CD4-positive, alpha-beta T cell treated with Interleukin-12 subunit alpha and Interleukin-12 subunit beta, for 1 hour (primary cell): ENCODE measurements around the gene ASTN1.

Experiments used
- DNase-seq: peaks from one replicate; pipeline ENCODE4 v3.0.0-alpha.2; 2020

Gene ASTN1

DNA sequence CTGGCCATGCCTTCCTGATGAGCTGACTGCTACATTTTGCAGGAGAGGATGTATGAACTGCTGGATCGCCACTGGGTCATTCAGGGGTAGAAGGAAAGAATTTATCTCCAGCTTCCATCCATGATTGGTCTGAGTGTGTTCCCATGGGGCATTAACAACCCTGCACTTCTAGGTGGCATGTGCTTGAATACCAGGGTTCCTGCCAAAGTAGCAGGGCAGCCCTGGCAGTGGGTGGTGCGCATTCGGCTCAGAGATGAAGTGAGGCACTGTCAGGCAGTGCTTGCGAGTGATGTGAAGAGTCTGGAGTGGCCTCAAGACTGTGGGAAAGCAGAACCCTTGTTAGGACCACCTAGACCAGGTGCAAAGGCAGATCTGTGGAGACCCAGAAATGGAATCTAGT lies 294.9 kb downstream of the ASTN1 start:
- no peak for DNase-seq

DNA sequence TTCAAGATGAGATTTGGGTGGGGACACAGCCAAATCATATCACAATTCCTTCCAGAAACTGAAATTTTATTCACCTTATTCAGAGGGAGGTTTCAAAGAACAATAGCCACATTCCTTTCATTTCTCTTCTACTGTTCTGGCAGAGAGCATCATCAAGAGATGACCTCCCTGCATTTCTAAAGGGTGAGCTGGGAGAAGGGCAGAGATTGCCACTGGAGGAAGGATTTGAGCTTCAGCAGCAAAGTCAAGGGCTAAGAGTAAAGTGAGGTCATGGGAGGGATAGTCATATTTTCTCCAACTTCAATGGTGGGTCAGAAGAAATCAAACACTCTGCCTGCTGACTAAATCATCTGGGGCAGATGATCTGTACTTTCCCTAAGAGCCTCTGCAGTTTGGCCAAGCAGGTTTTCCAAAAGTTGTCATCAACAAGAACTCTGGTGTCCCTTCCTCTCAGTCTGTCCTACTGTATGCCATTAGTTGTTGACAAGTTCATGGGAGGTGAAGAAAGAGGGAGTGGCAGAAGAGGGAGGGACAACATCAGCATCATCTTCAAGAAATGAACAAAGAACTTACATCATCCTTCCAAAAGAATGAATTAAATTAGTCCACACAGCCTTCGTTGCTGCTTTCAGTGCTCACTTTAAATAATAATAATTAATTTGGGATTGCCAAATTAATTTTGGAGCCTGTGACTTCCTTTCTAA lies 298.3 kb downstream of the ASTN1 start:
- no peak for DNase-seq

DNA sequence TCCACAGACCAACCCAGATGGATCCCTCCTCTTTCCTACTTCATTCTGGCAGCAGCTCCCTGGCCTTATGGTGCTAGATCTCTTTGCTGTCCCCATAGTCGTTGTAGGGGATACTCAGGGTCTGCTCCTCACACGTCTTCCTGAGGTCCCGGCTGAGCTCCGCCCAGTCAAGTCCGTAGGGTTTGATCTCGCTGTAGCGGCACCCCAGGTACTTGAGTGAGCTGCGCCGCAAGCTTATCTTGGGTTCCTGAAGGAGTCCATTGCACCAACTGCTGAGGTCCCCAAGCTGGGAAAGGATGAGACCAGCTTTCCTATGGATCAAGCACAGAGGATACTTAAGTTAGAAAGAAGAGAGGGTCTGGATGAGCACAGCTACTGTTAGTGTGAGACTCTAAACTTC lies 300.3 kb downstream of the ASTN1 start:
- no peak for DNase-seq

DNA sequence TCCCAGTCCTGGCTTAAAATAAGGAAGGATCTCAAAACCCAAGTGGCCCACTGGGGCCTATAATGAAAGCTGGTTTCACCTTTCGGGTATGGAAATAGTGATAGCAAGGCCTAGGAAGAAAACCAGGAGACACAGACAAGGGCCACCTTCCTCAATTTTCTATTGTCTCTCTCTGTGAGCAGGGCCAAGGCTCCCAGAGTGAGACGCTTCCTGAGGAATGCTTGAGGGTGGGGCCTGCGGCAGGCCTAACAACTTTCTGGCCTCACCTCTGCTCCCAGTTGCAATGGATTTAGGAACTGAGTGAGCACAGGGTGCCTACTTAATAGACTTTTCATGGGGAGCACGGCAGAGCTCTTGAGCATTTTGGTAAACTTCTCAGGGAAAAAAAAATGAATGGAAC lies 300.9 kb downstream of the ASTN1 start:
- no peak for DNase-seq

DNA sequence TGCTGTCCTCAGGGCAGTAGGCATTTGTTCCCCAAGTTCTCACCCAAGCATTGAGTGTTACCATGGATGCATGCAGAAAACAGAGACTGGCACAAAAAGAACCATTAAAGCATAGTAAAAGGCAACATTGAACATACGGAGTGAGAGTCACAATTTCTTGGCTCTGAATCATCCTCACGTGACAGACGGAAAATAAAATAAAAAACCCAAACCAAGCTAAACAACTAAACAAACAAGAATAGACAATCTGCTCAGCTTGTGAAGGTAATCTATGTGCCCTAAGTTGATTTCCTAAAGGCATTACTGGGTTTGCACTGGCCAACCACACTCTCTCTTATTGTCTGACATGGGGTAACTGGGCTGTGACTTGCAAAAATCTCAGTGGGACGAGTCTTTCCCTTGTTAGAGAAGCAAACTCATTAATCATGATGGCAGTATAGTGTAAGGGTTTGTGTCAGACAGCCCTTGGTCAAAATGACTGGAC lies 306.0 kb downstream of the ASTN1 start:
- no peak for DNase-seq

DNA sequence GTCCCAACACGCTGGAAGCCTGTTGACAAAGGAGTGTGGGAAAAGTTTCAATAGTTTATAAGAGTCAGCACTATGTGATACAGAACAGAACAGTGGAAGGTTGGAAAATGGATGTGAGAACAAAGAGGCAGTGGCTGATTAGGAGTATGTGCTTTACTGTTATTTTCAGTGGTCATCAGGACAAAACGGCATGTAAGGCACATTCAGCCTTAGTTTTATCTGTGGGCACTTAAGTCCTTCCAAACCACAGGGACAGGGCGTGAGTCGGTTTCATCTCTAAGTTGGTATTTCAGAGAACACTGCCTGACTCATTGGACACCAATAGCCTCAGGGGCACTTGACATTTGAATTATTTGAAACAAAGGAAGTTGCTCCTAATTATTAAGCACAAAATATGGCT lies 306.9 kb downstream of the ASTN1 start:
- no peak for DNase-seq

DNA sequence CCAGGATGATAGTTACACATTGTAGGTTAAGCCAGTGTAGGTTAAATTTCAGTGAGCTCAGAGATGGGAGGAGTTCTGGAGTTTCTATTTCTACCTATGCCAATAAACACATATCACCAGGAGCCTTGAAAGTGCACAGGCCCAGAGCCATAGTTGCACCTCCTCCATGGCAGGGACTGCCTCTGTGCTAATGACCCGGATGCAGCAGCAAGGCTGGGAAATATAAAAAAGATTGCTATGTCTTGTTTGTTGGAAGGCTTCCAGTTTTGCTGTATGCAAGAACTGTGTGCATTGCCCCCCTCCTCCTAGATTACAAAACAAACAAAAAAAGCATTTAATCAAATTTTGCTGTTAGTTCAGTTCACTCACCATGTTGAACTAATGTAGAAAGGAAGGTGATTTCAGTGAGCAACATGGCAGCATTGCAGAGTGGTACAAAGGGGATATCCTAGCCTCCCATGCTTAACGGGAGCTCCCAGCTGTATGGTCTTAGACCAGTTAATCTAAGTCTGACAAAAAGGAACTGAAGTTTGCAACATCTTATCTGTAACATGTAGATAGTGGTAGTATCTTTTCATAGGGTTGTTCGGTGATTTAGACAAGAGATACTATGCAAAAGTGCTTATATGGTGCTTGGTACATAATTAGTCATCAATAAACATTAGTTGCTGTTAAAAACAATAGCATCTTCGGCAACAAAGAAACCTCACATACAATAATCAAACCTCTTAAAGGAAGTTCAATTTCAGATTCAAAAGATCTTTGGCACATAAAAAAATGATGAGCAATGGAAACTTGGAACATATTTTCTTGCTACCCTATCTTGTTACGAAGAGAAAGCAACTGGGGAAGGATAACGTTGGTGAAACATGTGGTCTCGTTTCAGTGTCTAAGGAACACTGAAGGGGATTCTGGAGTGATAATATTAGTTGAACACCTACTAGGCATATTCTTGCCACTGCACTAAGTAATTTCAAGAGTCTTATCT lies 309.5 kb downstream of the ASTN1 start:
- no peak for DNase-seq

DNA sequence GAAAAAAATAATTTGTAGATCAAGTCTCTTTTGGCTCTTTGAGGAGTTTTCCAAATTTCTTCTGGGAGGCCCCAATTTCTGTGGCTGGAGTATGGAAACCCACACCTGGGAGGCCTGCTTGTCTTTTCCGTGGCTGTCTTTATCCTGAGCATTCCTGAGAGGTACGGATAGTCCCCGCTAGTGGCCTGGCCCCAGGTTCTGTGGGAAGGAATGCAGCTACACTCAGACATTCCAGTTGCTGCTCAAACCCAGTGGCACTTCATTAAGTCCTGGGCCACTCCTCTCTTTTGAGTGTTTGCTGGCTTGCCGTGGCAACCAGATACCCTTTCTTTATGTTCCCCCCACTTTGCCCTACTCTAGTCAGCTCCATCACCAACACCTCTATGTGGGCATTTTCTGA lies 310.4 kb downstream of the ASTN1 start:
- no peak for DNase-seq

DNA sequence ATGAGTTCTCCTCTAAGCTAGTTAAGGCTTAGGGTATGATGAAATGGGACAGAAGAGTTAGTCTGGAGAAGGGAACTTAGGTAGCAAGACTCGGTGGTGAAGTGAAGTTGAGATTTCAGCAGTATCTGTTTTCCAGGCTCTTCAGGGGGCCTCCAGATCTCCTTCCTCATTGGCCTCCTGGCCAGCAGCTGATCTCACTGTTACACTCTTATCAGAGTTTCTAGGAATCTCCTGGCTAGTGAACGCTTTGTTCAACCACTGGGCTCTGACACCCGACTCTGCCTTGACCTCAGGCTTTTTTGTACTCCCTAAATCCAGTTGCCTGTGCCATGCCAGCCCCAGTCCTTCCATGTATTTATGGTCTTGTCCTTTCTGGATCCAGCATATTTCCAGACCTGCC lies 311.0 kb downstream of the ASTN1 start:
- DNase-seq = no peak

DNA sequence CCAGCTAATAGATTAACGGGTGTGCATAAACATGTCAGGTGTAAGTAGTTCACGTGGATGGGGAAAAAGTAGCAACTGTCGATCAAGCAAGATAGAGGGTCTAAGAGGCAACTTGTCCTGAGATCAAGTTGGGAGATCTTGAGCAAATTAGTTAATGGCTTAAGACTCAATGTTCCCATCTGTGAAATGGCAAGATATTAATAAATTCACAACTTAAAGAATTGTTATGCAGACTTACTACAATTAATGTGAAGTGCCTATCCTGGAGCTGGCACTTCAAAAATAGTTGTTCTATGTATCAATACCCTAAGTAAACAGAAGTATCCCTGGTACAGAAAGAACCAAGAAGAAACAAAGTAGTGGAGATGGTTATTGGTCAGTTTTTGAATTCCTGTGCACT lies 312.4 kb downstream of the ASTN1 start:
- no peak for DNase-seq

DNA sequence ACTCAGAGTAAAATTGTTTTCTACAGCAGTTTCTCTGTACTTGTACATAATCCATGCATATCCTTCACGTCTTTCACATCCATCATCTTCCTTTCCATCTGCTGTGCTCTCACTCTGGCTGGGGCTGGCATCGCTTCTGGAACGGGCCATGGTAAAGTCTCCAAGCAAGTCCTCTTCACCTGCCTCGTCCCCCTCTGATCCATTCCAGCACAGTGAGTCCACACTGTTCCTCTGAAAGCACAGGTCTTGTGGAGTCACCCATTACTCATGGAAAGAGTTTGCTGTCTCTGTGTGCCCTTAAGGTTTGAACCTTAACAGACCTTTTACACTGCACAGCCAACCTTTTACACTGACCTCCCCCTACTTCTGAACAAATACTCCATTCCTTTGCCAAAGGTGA lies 313.6 kb downstream of the ASTN1 start:
- no peak for DNase-seq

DNA sequence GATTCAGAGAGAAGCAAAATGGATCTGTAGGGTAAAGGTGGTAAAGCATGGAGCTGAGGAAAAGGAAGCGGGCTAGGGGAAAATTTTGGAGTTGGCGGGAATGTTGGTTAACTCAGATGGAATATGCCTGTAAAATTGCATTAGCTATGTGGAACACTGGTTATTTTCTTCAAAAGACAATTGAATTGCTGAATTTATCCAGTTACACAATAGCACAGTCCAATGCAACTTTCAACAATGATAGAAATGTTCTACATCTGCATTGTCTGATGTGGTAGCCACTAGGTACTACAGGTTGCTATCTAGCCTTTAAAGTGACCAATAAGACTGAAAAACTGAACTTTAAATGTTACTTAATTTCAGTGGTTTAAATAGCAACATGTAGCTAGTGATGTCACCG lies 315.2 kb downstream of the ASTN1 start:
- DNase-seq = no peak

DNA sequence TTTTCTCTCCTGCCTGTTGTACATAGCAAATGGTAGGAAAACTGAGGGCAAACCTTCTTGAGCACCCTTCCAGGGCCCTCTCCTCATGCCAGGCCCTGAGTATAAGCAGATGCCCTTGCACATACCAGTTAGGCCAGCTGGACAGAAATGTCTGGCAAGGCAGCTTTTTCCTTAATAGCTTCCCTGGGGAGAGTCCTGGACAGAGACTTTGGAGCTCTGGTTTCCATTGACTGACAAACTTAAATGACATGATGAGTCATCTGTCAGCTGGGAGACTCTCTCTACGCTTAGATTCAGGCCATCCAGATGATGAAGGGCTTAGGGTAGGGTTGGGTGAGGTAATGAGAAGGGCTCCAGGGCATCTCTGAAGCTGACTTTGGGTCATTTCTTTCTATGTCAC lies 317.5 kb downstream of the ASTN1 start:
- DNase-seq = no peak

DNA sequence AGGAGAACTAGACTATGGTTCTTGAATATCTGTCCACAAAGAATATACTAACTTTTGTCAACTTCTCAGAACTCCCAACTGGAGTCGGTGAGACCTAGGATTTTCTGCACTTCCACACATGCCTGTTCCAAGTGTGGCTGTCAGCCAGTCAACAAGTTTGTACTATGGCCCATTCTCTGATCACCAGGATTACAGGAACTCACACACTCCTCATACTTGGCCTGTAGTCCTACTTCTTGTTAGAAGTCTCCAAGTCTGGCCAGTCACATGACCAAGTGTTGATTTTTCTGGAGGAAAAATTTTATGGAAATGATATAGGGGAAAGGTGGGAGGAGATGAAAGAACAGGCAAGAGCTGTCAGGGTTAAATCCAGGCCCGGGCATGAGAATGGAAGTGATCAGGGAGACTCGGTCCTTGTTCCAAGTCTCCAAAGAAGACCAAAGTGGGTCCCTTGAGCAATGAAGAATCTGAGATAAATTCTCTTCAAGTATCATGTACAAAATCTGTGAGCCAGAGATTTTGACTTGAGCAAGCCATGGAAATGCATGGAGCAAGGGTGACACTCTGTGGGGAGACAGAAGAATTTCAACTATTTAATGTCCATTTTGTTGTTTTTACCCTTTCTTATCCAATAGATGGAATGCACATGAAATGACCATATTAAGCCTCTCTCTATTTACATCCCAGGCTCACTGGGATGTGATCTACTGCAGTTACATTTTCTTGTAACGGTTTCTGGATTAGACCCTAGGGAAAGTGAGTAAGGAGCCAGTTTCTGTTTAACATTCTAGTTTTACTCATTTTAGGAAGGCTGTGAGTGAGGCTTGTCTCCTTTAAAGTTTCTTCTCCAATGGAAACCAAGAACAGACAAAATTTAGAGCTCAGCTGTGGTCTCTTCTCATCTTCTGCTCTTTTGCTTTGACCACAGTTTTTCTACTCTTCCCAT lies 320.9 kb downstream of the ASTN1 start:
- DNase-seq = no peak

DNA sequence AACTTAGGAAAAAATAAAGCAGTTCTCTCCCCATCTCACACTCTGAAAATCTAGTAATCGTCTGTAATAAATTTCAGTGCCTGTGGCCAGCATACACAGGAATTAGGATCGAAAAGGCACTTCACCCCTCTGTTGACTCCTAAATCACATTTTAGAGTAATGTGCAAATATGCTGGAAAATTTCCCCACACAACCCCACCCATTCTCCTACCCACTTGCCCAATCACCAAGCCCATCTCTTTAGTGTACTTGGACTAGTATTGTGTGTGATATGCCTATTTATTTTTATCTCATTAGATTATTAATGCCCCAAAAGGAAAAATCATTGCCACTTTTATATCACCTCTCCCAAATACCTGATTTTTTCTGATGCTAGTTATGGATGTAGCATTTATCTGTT lies 323.3 kb downstream of the ASTN1 start:
- DNase-seq = no peak

DNA sequence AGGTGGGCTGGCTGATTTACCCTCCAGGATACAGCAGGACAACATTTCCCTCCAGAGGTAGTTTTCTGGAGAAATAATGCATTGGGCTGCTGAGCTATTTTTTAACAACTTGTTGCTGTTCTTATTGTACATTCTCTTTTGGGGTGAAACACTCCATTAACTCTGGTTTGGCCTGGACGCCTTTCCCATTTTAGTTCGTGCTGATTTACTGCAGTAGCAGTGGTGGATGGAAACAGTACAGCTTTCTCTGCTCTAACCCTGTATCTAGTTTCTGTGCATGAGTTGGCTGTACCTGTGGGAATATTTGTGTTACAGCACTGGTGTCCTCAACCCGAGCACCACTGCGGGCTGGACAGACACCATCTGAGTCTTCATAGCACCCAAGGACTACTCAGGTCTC lies 325.3 kb downstream of the ASTN1 start:
- no peak for DNase-seq

DNA sequence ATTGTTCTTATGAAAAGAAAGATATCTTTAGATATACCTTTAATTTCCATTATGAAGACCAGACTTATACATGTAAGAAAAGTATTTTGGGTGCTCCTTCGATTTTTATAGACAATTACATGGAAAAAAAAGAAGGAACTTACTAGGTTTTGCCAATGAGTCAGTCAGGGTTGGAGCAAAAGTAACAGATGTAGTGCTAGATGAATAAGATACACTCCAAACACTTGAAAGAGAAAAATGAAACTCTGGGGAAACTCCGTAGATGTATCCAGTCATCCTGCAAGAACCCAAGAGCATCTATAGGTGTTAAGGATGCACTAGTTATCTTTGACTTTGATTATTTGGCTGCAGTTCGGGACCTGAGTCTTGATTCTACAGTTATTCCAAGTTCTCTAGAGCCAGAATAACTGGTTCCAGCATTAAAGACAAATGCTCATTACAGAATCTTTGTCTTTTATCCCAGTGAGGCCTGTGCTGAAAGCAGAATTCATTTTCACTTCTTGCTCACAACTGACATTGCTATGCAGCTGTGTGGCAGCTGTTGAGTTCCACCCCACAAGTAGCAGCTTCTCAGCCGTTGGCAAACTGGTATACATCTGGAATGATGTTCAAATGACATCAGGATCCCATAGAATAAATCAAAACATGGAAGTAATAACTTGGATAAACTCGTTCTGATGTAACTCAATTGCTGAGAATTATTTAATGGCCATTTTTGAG lies 326.1 kb downstream of the ASTN1 start:
- DNase-seq = no peak

DNA sequence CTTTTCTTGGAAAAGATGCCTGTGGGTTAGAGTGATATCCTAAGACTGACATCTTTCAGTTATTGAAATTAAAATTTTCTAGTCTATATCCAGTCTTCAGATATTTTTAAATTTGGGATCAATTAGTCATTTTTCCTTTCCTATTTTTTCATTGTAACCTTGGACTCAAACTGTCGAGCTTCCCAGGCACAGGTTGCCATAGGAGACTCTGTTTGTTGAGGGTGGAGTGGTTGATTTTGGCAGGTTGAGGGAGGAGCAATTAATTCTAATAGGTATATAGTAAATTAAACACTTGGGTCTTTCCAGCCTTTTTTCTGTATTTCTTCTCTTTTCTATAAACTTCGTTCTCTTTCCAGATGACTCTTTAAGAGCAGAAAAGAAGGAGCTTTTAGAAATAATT lies 326.8 kb downstream of the ASTN1 start:
- no peak for DNase-seq

DNA sequence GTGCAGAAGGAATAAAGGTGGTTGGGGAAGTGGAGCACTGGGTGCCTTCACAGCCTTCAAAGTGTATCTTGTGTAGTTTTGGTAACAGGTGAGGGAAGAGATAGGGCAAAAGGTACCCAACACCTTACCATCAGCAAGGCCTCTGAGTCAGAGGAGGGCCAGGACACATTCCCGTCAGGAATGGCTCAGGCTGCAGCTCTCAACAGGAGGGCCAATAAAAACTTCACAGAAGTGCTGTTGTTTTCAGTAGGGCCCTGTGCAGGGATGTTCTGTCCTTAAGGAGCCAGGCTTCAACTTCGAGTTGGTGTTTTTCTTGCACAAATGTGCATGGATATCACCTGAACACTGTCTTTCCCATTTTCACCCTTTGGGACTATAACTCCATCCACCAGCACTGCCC lies 333.4 kb downstream of the ASTN1 start:
- DNase-seq = no peak

DNA sequence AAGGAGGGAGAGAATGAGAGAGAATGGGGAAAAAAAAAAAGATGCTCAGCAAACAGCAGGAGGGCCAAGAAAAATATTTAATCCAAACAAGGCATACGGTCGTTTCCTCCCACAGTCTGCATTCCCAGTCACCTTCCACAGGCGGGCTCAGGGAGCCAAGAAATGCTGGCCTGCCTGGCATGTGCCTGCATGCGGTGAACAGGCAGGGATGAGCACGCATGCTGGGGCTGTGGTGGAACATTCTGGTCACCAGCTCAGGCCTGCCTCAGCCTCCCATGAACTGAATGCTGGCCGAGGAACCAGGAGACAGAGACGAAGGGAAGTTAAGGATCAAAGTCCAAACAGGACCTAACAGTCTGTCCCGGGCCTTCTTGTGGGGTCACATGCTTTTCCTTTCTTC lies 335.3 kb downstream of the ASTN1 start:
- DNase-seq = no peak

DNA sequence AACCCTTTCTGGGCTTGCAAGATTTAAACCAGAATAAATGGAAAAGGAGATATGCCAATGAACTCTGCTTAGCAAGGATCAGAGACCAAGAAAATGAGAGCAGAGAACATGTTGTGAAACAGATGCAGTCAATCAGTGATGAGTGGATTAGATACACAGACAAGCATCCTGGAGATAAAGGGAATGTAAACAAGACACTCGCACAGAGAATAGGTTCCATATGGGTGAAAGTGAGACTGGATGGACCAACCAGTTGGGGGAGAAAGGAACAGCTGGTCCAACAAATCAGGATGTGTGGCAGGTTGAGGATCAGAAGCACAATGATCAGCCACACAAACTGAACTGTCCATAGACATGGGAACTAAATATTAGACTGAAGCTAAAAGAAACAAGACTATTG lies 338.2 kb downstream of the ASTN1 start:
- no peak for DNase-seq

DNA sequence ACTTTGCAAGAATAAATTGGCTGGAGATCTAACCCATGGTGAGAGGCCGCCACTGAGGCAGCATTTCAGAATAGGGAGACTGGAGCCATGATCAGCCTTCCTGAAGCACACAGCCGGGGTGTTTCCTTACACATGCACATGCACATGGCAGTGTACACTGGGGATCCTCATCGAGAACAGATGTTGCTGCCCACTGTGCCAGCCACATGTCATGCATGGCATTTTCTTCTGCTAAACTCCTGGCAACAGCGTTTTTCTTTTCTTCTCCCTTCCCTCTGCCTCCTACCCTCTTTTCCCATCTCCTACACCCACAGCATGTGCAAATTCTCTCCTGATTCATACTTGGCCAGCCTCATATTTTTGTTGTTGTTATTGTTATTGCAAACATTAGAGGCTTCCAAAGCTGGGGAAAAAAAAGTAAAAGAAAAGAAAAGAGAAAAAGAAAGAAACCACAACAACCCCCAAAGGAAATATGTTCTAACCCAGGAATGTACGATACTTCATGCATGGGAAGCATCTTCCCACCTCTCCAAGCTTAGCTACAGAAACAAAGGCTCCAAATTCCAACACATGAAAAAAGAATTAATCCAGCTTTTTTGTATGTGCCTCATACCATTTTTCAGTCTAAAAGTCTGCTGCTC lies 344.0 kb downstream of the ASTN1 start:
- DNase-seq = no peak
